Measurements from ENCODE around the gene RABGAP1L. TPM values are rescaled to one million over a fixed set of nuclear protein-coding genes. Genes with fewer than 3 reads are reported as not detected.

RABGAP1L gene
- total RNA-seq, 2 experiments from 2014 or later = 98.1 to 158 TPM

DNA sequence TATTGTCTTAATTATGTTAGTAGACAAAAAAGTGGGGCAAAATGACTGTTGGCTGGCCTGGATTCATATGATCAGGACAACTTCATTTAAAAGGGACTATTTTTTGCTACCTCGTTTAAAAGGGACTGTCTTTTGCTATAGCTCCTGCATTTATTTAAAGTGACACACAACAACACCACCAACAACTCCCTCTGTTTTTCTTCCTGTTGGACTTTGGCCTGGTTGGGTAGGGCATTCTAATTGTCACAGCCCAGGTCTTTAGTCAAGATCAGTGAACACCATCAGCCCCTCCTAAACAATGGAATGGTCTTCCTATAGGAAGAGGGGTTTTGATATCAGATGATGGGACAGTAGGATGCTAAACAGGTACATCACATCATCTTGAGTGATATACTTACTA, 530.2 kb downstream of the RABGAP1L start:
- Histone ChIP-seq H4K20me1 (ENCODE audit: insufficient read depth, low read length) (no peaks in the 10 kb centered on the region), H3K9me2 (ENCODE audit: insufficient read depth, low read length) (no peaks in the 10 kb centered on the region), H3K79me2 (ENCODE audit: insufficient read depth, low read depth, low read length) (no peaks in the 10 kb centered on the region), H2AFZ (ENCODE audit: low read length) (no peak overlapping the region), H3K4me1 (ENCODE audit: insufficient read depth, low read length, poor library complexity, severe bottlenecking) (peaks cover 5% of the 10 kb centered on the region), H3K36me3 (ENCODE audit: insufficient read depth, low read length) (no peaks in the 10 kb centered on the region), H3K4me3 (ENCODE audit: low read depth, low read length, poor library complexity, severe bottlenecking) (no peak overlapping the region), H3K9me3 (ENCODE audit: low read length) (no peaks in the 10 kb centered on the region), H3K27ac (ENCODE audit: low read depth, low read length, poor library complexity, severe bottlenecking) (no peak overlapping the region), H3K4me2 (ENCODE audit: low read length) (no peak overlapping the region)
- intact Hi-C loops (cut with micrococcal nuclease; ENCODE audit: unreplicated experiment) = no loop called here
- ChIA-PET POLR2A (interaction anchor here (0.6 kb wide), 1 partner anchor 353 kb away, joined by 3 read pairs; no protein-coding TSS in a partner anchor), CTCF (ENCODE audit: unreplicated experiment) (no interaction called here)
- no TSS peak for BruUV-seq (replicated peaks)
- TF ChIP-seq, protein P1, sequence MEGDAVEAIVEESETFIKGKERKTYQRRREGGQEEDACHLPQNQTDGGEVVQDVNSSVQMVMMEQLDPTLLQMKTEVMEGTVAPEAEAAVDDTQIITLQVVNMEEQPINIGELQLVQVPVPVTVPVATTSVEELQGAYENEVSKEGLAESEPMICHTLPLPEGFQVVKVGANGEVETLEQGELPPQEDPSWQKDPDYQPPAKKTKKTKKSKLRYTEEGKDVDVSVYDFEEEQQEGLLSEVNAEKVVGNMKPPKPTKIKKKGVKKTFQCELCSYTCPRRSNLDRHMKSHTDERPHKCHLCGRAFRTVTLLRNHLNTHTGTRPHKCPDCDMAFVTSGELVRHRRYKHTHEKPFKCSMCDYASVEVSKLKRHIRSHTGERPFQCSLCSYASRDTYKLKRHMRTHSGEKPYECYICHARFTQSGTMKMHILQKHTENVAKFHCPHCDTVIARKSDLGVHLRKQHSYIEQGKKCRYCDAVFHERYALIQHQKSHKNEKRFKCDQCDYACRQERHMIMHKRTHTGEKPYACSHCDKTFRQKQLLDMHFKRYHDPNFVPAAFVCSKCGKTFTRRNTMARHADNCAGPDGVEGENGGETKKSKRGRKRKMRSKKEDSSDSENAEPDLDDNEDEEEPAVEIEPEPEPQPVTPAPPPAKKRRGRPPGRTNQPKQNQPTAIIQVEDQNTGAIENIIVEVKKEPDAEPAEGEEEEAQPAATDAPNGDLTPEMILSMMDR (conservative IDR thresholded peaks at IDR 0.05; ENCODE audit: low read length) = no peak
- no peak for TF ChIP-seq EZH2phosphoT487 (IDR thresholded peaks at IDR 0.05; ENCODE audit: borderline replicate concordance, low read depth, low read length)
- DNase-seq (ENCODE audit: low spot score) = no peak

DNA sequence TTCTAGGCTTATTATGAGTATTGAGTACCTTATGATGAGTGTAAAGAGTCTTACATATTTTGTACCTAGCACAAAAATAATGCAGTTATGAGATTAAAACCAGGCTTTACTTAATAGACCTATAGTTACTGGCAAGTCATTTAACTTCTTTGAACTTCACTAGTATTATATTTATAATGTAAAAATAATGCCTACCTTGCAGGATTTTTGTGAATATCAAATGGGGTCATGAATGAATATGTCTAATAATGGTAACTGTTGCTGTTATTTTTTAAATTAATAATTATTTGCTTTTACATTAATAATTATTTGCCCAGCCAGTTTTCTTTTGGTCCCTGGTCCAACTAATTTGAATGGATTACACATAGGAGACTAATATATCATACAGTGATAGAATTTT, 530.9 kb downstream of the RABGAP1L start:
- H3K4me2 ChIP-seq (ENCODE audit: low read length) = no peak overlapping the region
- no peaks in the 10 kb centered on the region for H3K79me2 ChIP-seq (ENCODE audit: insufficient read depth, low read depth, low read length)
- H3K4me1 ChIP-seq (ENCODE audit: insufficient read depth, low read length, poor library complexity, severe bottlenecking) = peaks cover 4% of the 10 kb centered on the region
- H3K9me2 ChIP-seq (ENCODE audit: insufficient read depth, low read length) = no peaks in the 10 kb centered on the region
- no peak overlapping the region for H3K4me3 ChIP-seq (ENCODE audit: low read depth, low read length, poor library complexity, severe bottlenecking)
- H4K20me1 ChIP-seq (ENCODE audit: insufficient read depth, low read length) = no peaks in the 10 kb centered on the region
- no peak for DNase-seq (ENCODE audit: low spot score)
- H2AFZ ChIP-seq (ENCODE audit: low read length) = no peak overlapping the region
- no peaks in the 10 kb centered on the region for H3K36me3 ChIP-seq (ENCODE audit: insufficient read depth, low read length)
- ChIA-PET CTCF (ENCODE audit: unreplicated experiment) (no interaction called here), POLR2A (interaction anchor here (0.6 to 0.7 kb wide), 4 partner anchors 12 to 784 kb away, joined by 3 to 5 read pairs (median 4); no protein-coding TSS in a partner anchor)
- H3K9me3 ChIP-seq (ENCODE audit: low read length) = no peaks in the 10 kb centered on the region
- TF ChIP-seq, protein P1 (conservative IDR thresholded peaks at IDR 0.05; ENCODE audit: low read length) = no peak
- TF ChIP-seq EZH2phosphoT487 (IDR thresholded peaks at IDR 0.05; ENCODE audit: borderline replicate concordance, low read depth, low read length) = no peak
- no TSS peak for BruUV-seq (replicated peaks)
- no peak overlapping the region for H3K27ac ChIP-seq (ENCODE audit: low read depth, low read length, poor library complexity, severe bottlenecking)
- intact Hi-C loops (cut with micrococcal nuclease; ENCODE audit: unreplicated experiment) = no loop called here

DNA sequence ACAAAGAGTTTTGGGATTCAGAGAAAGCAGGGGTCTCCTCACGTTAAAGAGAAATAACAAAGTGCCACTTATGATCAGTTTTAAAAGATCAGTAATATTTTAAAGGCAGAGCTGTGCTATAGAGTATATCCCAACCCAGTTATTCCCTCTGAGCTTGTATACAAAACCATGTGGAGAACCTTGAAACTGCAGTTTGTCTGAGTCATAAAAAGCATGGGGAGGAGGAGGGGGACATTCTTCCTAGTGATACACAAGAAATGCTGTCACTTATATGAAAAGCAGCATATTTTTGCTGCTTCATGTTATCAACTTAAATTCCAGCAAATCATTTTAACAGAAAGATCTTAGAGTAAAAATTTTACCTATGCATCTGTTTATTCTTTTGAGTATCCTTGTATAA, 533.0 kb downstream of the RABGAP1L start:
- H3K79me2 ChIP-seq (ENCODE audit: insufficient read depth, low read depth, low read length) = no peaks in the 10 kb centered on the region

More for the DNA sequence above, 533.0 kb downstream of the RABGAP1L start:
- intact Hi-C loops (cut with micrococcal nuclease; ENCODE audit: unreplicated experiment) = no loop called here
- no peak for TF ChIP-seq EZH2phosphoT487 (IDR thresholded peaks at IDR 0.05; ENCODE audit: borderline replicate concordance, low read depth, low read length)
- TF ChIP-seq, protein P1 (conservative IDR thresholded peaks at IDR 0.05; ENCODE audit: low read length) = no peak
- CTCF ChIA-PET (ENCODE audit: unreplicated experiment) = no interaction called here
- POLR2A ChIA-PET = no interaction called here
- H3K9me3 ChIP-seq (ENCODE audit: low read length) = no peaks in the 10 kb centered on the region
- no peak overlapping the region for H3K27ac ChIP-seq (ENCODE audit: low read depth, low read length, poor library complexity, severe bottlenecking)
- no peak for DNase-seq (ENCODE audit: low spot score)
- no peaks in the 10 kb centered on the region for H3K4me1 ChIP-seq (ENCODE audit: insufficient read depth, low read length, poor library complexity, severe bottlenecking)
- BruUV-seq (replicated peaks) = no TSS peak
- H4K20me1 ChIP-seq (ENCODE audit: insufficient read depth, low read length) = no peaks in the 10 kb centered on the region
- H3K4me3 ChIP-seq (ENCODE audit: low read depth, low read length, poor library complexity, severe bottlenecking) = no peak overlapping the region
- no peaks in the 10 kb centered on the region for H3K36me3 ChIP-seq (ENCODE audit: insufficient read depth, low read length)
- no peak overlapping the region for H2AFZ ChIP-seq (ENCODE audit: low read length)
- H3K4me2 ChIP-seq (ENCODE audit: low read length) = no peak overlapping the region
- H3K9me2 ChIP-seq (ENCODE audit: insufficient read depth, low read length) = no peaks in the 10 kb centered on the region

Measured in OCI-LY7 (cell line).